Tibial nerve (tissue), 3 donors: ENCODE measurements around the gene PTPRT.

ENCODE experiments used
- POLR2A ChIP-seq, 2 donors: fragments of 450-650 bp; IDR thresholded peaks; one replicate each; pipeline ENCODE4 v1.6.1; 2017; ENCODE audit warnings: antibody characterized with exemption in 2 of 2, mild to moderate bottlenecking in 2 of 2, moderate library complexity in 2 of 2
- TF ChIP-seq, protein P1 (sequence below), 5 experiments: fragments of 200-600 bp in 3 of 5; fragments of 450-650 bp in 2 of 5; sonication (generic) in 3 of 5; IDR thresholded peaks; one replicate each; pipeline ENCODE4 v1.5.1; 2016 to 2019; ENCODE audit warnings: antibody characterized with exemption in 5 of 5, mild to moderate bottlenecking in 3 of 5, moderate library complexity in 2 of 5

DNA sequence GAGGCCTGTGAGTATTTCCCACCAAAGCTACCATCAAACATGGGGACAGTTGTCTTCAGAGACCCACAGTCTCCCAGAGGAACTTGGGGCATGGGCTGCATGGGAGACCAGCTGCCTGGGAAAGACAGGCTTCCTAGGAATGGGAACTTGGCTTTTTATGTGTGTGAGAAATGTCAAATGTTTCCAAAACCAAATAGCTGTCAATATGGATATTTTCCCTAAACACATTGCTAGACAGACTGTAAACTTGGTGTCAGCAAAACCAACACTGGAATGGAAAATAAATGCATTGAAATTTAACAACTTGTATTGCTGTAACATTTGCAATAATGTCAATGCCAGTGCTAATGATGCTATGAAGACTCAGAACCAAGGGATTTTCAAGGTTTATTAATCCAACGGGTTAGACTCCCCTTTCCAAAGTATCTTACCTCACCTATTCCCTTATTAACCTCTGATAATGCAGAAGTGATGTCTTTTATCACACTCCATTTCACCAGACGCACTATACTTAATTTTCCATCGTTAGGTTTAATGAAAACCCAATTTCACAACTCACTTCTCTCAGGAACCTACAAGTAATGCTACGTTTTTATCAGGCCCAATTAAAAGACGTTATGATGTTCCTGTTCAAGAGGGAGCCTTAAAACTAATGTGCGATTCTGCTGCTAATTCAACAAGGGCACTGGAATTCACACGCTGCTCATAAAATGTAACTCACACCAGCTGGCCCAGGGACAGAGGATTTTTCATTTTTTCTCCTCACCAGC is 1025.4 kb downstream of the PTPRT start:
- TF ChIP-seq, protein P1, sequence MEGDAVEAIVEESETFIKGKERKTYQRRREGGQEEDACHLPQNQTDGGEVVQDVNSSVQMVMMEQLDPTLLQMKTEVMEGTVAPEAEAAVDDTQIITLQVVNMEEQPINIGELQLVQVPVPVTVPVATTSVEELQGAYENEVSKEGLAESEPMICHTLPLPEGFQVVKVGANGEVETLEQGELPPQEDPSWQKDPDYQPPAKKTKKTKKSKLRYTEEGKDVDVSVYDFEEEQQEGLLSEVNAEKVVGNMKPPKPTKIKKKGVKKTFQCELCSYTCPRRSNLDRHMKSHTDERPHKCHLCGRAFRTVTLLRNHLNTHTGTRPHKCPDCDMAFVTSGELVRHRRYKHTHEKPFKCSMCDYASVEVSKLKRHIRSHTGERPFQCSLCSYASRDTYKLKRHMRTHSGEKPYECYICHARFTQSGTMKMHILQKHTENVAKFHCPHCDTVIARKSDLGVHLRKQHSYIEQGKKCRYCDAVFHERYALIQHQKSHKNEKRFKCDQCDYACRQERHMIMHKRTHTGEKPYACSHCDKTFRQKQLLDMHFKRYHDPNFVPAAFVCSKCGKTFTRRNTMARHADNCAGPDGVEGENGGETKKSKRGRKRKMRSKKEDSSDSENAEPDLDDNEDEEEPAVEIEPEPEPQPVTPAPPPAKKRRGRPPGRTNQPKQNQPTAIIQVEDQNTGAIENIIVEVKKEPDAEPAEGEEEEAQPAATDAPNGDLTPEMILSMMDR (IDR thresholded peaks at IDR 0.05), result no peak
- no peak for TF ChIP-seq POLR2A (IDR thresholded peaks at IDR 0.05)
